ENCODE data around the gene PKNOX1.
"Not testable (repeated sequence)": the region's sequence is repeated elsewhere in the genome, so short reads cannot be mapped to it uniquely, and the experiment has no call there.

Gene PKNOX1

GRCh38 chr21:43062955-43063664, 88.7 kb downstream of the PKNOX1 start:
- not testable (repeated sequence) for DNase-seq

- not testable (repeated sequence) for DNase-seq
These were observed 90.0 kb downstream of the PKNOX1 start for GRCh38 chr21:43064265-43064917.

- DNase-seq: not testable (repeated sequence)
These were observed 91.6 kb downstream of the PKNOX1 start for GRCh38 chr21:43065991-43066390.

GRCh38 chr21:43066690-43067089, 92.3 kb downstream of the PKNOX1 start:
- DNase-seq: not testable (repeated sequence)

- not testable (repeated sequence) for DNase-seq
These were observed 93.7 kb downstream of the PKNOX1 start for GRCh38 chr21:43068065-43068464.

- DNase-seq: not testable (repeated sequence)
These were observed 95.3 kb downstream of the PKNOX1 start for GRCh38 chr21:43069682-43070081.

GRCh38 chr21:43072742-43073141, 98.4 kb downstream of the PKNOX1 start:
- DNase-seq: not testable (repeated sequence)

- not testable (repeated sequence) for DNase-seq
These were observed 100.2 kb downstream of the PKNOX1 start for GRCh38 chr21:43074401-43075169.

GRCh38 chr21:43075170-43076022, 101.0 kb downstream of the PKNOX1 start, which contains the start of gene CBS:
Gene CBS (minus strand): TSS chr21:43075835. CDS start chr21:43072193, 3,642 bp downstream.
- DNase-seq: not testable (repeated sequence)

- DNase-seq: not testable (repeated sequence)
These were observed 101.8 kb downstream of the PKNOX1 start for GRCh38 chr21:43076023-43076637.

GRCh38 chr21:43076643-43077042, 102.3 kb downstream of the PKNOX1 start:
- DNase-seq: not testable (repeated sequence)

- DNase-seq: not testable (repeated sequence)
These were observed 108.4 kb downstream of the PKNOX1 start for GRCh38 chr21:43082587-43083300.
